ENCODE results near the gene RB1.

Gene RB1

DNA sequence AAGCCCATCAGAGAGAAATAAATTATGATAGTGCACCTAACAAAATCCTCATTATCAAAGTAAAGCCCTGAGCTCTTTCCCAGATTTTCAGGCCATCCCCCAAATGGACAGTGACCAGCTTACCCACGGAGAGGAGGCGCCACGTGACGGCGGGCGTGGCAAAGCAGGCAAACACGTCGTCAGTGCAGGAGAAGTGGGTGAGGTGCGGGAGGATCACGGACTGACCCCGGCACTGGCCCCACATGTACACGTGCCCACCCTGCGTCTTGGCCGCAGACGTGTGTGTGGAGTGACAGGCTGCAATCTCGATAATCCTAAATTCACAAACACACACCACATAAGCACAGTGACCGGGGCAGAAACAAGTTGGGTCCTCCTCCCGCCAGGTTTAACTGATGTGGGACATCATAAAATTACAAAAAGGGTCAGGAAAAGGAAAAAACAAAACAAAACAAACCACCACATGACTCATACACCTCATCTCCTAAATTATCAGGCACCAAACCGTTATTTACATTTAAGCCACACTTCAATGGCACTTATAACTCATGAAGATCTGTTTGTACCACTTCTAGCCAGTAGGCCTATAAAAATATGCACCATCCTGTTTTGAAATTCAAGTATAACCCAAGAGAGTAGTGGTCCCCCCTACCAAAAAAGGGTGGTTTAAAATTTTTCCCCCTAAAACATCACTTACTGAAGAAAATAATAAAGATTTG lies 199.2 kb downstream of the RB1 start:
- DNase-seq = no peak

DNA sequence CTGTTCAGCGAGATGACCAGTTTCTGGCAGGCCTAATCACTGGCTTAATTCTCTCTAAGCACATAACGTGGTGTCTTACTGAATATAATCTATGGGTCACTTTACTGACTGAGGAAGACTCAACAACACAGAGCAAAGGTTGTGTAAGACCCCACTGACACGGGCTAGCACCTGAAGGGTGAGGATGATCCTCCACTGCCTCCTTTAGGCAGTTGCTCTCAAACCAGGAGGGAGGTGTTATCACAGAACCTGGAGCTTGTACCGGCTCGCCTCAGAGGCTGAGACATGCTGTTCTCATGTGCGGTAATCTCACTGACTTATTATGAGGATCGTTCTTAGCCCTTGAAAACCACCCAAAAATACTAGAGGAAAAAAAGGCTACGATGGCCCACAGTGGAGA lies 201.1 kb downstream of the RB1 start:
- no peak for DNase-seq

DNA sequence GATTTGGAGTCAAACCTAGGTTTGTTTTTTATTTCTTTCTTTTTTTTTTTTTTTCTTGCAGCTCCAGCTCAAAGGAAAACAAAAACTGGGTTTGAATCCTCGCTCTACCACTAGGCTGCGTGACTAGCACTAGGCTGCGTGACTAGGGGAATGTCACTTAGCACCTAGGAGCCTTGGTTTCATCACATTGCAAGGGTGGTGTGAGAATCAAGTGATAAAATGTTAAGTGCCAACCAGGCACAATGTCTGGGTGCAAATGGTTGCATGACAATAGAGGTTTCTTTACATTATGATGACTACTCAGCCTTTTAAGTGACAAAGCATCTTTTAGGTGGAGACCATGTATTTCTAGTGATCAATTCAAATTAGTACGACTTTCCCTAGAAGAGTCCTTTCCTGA lies 201.5 kb downstream of the RB1 start:
- no peak for DNase-seq

DNA sequence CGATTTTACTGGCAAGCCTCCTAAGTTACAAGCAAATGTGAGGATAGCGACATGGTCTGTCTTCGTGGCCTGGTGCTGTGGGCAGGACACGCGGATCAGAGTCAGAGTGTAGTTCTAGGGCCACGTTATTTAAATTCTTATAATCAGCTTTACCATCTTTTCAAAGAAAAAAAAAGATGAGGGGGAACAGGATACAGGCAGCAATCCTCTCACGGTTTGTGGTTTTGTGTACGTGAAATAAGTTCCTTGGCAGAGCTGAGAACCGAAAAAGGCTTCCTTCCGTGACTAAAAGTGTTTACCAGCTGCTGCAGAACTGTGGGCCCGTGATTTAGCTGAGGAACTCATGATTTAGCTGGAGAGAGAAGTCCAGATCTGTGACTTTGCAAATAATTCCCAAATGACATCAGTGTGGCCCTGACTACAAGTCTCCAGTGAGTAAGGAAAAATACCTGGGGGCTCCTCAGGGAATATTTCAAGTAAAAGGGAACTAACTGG lies 202.1 kb downstream of the RB1 start:
- peak; percentile 73 for DNase-seq

DNA sequence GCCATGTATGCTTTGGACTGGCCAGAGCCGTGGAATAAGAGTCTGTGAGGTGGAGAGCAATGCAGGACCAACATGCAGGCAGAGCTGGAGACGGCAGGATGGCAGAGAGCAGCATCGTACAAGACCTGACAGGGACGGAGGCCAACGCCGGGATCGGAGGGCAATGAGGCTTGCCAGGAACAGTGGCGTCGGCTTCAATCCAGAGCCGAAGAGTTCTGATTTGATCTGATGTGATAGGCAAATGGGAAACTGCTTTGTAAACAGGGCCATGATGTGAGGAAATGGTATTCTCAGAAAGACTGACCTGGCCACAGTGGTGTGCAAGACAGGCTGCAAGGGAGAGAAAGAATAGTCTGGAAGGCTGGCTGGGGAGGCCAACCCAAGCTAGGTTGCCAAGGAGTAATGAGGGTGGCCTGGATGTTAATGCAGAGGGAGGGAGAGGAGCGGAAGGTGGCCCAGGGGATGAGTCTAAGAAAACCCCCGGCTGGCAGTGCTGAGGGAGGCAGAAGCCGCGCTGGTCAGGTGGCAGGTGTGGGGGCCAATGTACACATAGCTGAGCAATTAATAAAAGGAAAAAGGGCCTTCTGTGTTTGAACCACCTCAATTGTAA lies 202.6 kb downstream of the RB1 start:
- no peak for DNase-seq

DNA sequence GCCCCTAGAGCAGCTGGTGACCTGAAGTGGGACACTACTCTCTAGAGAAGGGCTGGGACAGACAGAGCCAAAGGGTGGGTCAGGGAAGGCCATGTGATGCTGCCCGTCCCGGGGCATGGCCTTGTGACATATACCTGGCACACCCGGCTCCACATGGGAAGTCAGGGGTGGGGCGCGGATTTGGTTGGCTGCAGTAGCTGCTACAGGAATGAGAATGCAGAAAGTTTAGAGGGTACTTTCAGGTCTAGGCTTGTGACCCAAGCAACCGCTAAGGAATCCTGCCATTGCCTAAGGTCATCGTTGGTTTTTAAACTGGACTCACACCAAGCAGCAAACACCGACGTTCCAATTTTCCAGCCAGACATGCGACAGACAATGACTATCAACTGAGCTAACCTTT lies 203.5 kb downstream of the RB1 start:
- no peak for DNase-seq

DNA sequence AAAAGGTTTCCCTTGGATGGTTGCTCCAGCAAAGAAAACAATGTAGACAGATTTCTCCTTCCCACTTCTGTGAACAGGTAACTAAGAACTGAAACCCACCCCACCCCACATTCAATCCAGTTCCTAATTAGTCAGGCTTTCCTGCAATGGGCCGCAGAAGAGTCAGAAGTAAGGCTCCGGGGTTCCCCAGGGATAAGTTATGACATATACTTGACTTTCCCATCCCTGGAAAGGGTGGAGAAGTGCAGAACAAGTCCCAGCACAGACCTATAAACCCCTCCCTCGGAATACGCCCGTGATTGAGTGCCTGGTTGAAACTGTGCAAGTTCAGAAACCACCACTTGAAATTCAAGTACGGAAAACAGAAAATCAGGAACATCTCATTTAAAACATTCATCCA lies 204.5 kb downstream of the RB1 start:
- no peak for DNase-seq

DNA sequence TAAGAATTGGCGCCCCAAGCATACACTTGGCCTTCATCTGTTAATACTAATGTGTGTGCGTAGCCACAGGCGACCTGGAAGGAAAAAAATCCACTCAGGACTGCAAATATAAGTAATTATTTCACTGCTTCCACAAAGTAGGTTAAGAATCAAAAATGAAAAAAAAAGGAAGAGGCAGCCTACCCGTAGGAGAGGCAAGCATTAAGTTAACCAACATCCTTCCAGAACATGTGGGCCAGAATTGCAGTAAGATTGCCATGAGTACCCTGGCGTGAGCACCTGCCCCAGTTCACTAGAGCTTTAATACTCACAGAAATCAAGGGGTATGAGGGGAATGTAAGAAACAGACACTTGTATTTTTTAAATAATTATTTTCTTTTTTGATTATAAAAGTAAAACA lies 207.1 kb downstream of the RB1 start:
- DNase-seq = no peak

DNA sequence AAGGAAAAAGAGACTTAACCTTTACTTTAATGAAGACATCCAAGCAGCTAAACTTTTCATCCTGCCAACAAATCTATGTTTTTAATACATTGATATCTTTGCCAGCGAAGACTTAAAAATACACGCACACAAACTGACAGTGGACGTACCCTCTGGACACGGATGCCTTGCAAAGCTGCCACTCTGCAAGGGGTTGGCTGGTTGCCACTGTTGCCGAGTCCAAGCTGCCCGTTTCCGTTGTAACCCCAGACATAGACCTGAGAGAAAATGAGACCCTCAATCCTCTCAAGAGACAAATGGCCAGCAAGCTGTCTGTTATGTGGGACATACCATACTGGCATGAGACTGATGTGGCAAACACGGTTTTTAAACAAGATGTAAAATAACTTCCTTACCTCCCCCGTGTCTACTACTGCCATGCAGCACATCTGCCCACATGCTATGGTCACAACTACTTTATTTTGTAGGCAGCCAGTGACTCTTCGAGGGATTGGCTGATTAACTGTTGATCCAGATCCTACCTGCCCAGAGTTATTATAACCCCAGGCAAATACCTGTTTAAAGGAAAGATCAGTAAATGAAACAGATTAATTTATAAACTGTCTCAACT lies 208.2 kb downstream of the RB1 start:
- no peak for DNase-seq

DNA sequence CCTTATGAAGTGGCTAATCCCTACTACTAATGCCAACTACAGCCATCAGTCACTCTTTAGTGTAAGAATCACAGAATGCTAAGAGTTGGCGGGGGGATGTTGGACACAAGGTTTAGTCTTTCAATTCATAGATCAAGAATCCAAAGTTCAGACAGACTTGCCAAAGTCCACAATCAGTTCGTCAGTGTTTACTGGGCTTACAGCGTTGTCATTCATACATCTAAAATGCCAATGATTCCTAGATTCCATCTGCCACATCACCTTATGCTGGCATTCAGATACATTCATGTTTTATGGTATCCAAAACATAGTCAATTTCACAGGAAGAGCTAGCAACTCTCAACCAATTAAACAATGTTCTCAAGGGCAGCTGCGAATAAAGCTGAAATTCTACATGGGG lies 211.2 kb downstream of the RB1 start:
- no peak for DNase-seq

DNA sequence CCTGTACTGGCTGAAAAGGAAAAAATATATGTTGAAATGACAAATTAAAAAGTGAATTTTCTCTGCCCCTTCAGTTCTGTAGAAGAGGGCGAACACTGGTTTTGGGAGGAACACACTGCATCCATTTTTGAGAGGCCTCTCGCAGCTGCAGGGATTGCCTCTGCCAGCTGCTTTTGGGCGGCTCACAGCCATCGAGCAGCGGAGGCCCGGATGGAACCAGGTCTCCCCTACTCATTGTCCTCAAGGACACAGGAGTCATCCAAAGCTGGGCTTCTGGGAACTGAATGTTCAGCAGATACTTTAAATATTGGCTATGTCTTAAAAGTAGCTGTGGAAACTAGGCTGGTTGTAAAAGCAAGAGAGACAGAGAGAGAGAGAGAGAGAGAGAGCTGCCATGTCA lies 212.2 kb downstream of the RB1 start:
- DNase-seq = no peak

DNA sequence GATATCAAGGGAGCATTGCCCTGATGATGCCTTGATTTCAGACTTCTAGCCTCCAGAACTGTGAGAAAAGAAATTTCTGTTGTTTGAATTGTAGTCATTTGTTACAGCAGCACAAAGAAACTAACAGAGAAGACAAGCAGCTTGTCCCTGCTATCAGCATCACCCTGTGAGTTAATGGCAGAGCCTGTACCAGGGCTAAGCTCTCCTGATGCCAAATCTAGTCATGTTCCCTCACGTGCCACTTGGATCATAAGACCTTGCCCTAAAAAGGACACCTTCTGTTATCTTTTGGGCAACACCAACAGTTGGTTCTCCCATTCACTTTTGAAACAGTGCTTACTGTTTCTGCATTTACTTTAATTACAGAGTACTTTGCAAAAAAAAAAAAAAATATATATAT lies 214.5 kb downstream of the RB1 start:
- DNase-seq = no peak

DNA sequence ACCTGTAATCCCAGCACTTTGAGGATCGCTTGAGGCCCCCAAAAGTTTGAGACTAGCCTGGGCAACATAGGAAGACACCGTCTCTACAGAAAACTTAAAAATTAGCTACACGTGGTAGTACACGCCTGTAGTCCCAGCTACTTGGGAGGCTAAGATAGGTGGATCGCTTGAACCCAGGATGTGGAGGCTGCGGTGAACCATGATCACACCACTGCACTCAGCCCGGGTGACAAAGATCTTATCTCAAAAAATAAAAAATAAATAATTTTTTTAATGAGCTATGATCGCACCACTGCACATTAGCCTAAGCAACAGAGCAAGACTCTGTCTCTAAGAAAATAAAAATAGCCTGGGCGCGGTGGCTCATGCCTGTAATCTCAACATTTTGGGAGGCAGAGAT lies 222.7 kb downstream of the RB1 start:
- no peak for DNase-seq

DNA sequence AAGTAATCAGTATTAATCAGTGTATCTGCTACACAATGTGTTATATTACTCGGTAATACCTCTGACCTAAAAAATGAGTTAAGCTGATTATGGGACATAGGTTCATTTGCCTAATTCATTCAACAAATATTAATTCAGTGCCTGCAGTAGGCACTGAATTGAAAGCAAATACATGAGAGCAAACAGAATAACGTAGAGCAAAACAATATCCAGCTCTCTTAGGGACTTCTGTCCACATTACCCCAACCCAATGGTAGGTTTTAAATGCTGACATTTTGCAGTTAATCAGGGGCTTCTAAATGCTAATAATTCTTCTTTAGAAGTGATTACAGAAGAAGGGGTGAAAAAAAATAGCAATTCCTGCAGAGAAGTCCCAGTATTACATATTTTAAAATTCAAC lies 224.4 kb downstream of the RB1 start:
- DNase-seq = no peak

DNA sequence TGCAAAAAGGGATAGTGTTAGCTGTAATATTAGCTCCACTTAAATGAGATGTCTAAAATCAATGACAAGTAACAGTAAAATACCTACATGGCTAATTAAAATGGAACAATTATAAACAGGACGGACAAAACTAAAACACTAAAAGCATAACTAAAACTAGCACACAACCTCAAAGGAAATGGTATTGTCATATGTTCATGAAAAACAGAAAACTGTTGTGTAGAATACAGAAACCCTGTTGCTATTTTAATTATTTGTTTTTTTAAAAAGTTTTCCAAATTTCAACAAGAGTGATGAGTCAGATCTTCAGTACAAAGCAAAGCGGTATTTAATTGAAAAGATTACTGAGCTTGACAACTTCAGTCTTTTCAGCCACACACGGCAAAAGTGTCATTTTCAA lies 225.2 kb downstream of the RB1 start:
- no peak for DNase-seq

DNA sequence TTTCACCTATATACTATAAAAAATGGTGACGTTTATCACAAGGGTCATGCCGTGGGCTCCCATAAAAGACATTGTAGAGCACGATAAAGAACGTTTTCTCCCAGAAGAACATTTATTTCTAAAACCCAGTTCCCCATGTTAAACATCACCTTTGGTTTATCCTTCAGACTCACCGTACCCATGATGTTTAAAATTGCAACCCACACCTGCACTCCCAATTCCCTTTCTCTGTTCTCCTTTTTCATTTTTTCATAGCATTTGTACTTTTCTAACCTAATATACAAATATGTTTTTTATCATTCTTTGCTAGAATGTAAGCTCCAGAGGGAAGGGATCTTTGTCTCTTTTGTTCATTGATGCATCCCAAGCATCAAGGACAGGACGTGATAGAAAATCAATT lies 227.3 kb downstream of the RB1 start:
- DNase-seq = no peak
